Natural killer cell (primary cell): ENCODE measurements around the gene IL17REL. TPM values are rescaled to one million over a fixed set of nuclear protein-coding genes. Genes with fewer than 3 reads are reported as not detected.

ENCODE experiments used
- ATAC-seq, 3 donors: fragments of 150-1000 bp in 2 of 3; fragments of 200-7000 bp in 1 of 3; cut with Tn5 transposase; 1 replicate in 1 of 3; 2 replicates in 2 of 3; pipeline ENCODE4 v1.10.0; 2021; ENCODE audit warnings: mild to moderate bottlenecking in 2 of 3, moderate library complexity in 2 of 3
- DNase-seq, 2 donors: peaks; one replicate each; pipeline versions ENCODE4 v3.0.0 to v3.0.0-alpha.2; 2013 to 2021; ENCODE audit warnings: mixed read lengths in 1 of 2
- H3K27ac ChIP-seq: one replicate; pipeline ENCODE4 v1.5.1; 2013; ENCODE audit warnings: mild to moderate bottlenecking, low read length
- H3K27me3 ChIP-seq: one replicate; pipeline ENCODE4 v1.6.1; 2013; ENCODE audit warnings: low read length; ENCODE audit not compliant: control insufficient read depth, insufficient read depth
- H3K36me3 ChIP-seq: one replicate; pipeline ENCODE4 v1.6.1; 2013; ENCODE audit warnings: low read length; ENCODE audit not compliant: control insufficient read depth, insufficient read depth
- H3K4me1 ChIP-seq: one replicate; pipeline ENCODE4 v1.6.1; 2013; ENCODE audit warnings: low read length; ENCODE audit not compliant: control insufficient read depth, insufficient read depth
- H3K4me3 ChIP-seq: one replicate; pipeline ENCODE4 v1.5.1; 2013; ENCODE audit warnings: low read length
- H3K9me3 ChIP-seq: one replicate; pipeline ENCODE4 v1.6.1; 2013; ENCODE audit warnings: low read length; ENCODE audit not compliant: control insufficient read depth, insufficient read depth
- H3K27ac Mint-ChIP-seq, 2 donors: one replicate each; pipeline ENCODE4 v1.8.0; 2022; ENCODE audit warnings: mild to moderate bottlenecking in 2 of 2, mixed read lengths in 2 of 2, moderate library complexity in 1 of 2
- H3K27me3 Mint-ChIP-seq, 2 donors: one replicate each; pipeline ENCODE4 v1.8.0; 2022; ENCODE audit warnings: low read depth in 2 of 2, mixed read lengths in 2 of 2
- H3K36me3 Mint-ChIP-seq: one replicate; pipeline ENCODE4 v1.8.0; 2022; ENCODE audit warnings: mixed read lengths
- H3K4me1 Mint-ChIP-seq, 2 donors: one replicate each; pipeline ENCODE4 v1.8.0; 2022; ENCODE audit warnings: mixed read lengths in 2 of 2
- H3K4me3 Mint-ChIP-seq: one replicate; pipeline ENCODE4 v1.8.0; 2022; ENCODE audit warnings: mild to moderate bottlenecking, moderate library complexity, mixed read lengths
- H3K9me3 Mint-ChIP-seq, 2 donors: one replicate each; pipeline ENCODE4 v1.8.0; 2022; ENCODE audit warnings: mixed read lengths in 2 of 2
- CTCF ChIP-seq: fragments of 200-600 bp; IDR thresholded peaks from one replicate; pipeline ENCODE4 v1.8.0; 2022; ENCODE audit warnings: antibody characterized with exemption
- WGBS: methylation state at CpG from one replicate; pipeline ENCODE4 v1.1.7; 2013; ENCODE audit warnings: missing lambda C conversion rate; ENCODE audit not compliant: insufficient coverage; 5-methylcytosine and 5-hydroxymethylcytosine counted together
- intact Hi-C: fragments of 100-400 bp; cut with micrococcal nuclease; formaldehyde crosslinking; loops from one replicate; pipeline ENCODE4 v1.14.2; 2022
- total RNA-seq, 4 donors: library from RNA; stranded (reverse); fragments of 120-200 nt in 1 of 4; gene quantifications; one replicate each; pipeline versions ENCODE4 v1.2.3 to v1.2.4, GENCODE V29; 2013 to 2022

The IL17REL gene
- total RNA-seq, 3 donors from 2014 or later (not counting 1 experiment from before 2014, with no cell fraction given): not detected

GRCh38 chr22:50020606-50021005, 8.0 kb upstream of the IL17REL start:
- H3K9me3 Mint-ChIP-seq: no peaks in the 10 kb centered on the region
- no peak for ATAC-seq
- H3K4me3 Mint-ChIP-seq: no peak overlapping the region
- H3K27ac Mint-ChIP-seq: no peak overlapping the region
- H3K9me3 ChIP-seq: no peaks in the 10 kb centered on the region
- DNase-seq: no peak
- WGBS: 96% methylated on average over 15 of the region's 15 CpGs
- peaks cover 0 to 9% of the 10 kb centered on the region in 2 donors for H3K27me3 Mint-ChIP-seq
- H3K27me3 ChIP-seq: no peaks in the 10 kb centered on the region
- H3K4me1 Mint-ChIP-seq: peaks cover 13 to 24% of the 10 kb centered on the region in 2 donors
- H3K4me1 ChIP-seq: peaks cover 36% of the 10 kb centered on the region
- no peaks in the 10 kb centered on the region for H3K36me3 Mint-ChIP-seq
- no peak overlapping the region for H3K27ac ChIP-seq
- TF ChIP-seq CTCF: no peak
- H3K36me3 ChIP-seq: no peaks in the 10 kb centered on the region
- intact Hi-C loops: no loop called here
- no peak overlapping the region for H3K4me3 ChIP-seq

- H3K27ac Mint-ChIP-seq: peak overlapping the region in 1 of 2 donors; percentile 6
- H3K36me3 Mint-ChIP-seq: no peaks in the 10 kb centered on the region
- H3K36me3 ChIP-seq: no peaks in the 10 kb centered on the region
- H3K9me3 Mint-ChIP-seq: no peaks in the 10 kb centered on the region
- no peak overlapping the region for H3K4me3 ChIP-seq
- no peak overlapping the region for H3K27ac ChIP-seq
- H3K4me1 Mint-ChIP-seq: peaks cover 13 to 24% of the 10 kb centered on the region in 2 donors
- no peaks in the 10 kb centered on the region for H3K9me3 ChIP-seq
- H3K4me1 ChIP-seq: peaks cover 45% of the 10 kb centered on the region
- no peak overlapping the region for H3K4me3 Mint-ChIP-seq
- peaks cover 0 to 9% of the 10 kb centered on the region in 2 donors for H3K27me3 Mint-ChIP-seq
- peak in 2 of 3 donors; percentile 13 to 21 for ATAC-seq
- WGBS: 82% methylated on average over 3 of the region's 3 CpGs
- no peak for TF ChIP-seq CTCF
- intact Hi-C loops: no loop called here
- H3K27me3 ChIP-seq: peaks cover 2% of the 10 kb centered on the region
- no peak for DNase-seq
Observed at GRCh38 chr22:50019316-50019715, 6.8 kb upstream of the IL17REL start.

GRCh38 chr22:50018608-50019285, 6.2 kb upstream of the IL17REL start:
- 38% methylated on average over 11 of the region's 11 CpGs for WGBS
- Mint-ChIP-seq H3K4me3 (no peak overlapping the region), H3K4me1 (peaks cover 13 to 24% of the 10 kb centered on the region in 2 donors), H3K27ac (peak overlapping the region in 1 of 2 donors; percentile 6), H3K36me3 (no peaks in the 10 kb centered on the region), H3K27me3 (peaks cover 0 to 9% of the 10 kb centered on the region in 2 donors), H3K9me3 (no peaks in the 10 kb centered on the region)
- Histone ChIP-seq H3K4me3 (no peak overlapping the region), H3K27me3 (peaks cover 4% of the 10 kb centered on the region), H3K9me3 (no peaks in the 10 kb centered on the region), H3K27ac (no peak overlapping the region), H3K36me3 (no peaks in the 10 kb centered on the region), H3K4me1 (peaks cover 47% of the 10 kb centered on the region)
- TF ChIP-seq CTCF: no peak
- ATAC-seq: peak; percentile 54 to 68 (median 68)
- peak in 1 of 2 donors; percentile 75 for DNase-seq
- intact Hi-C loops: no loop called here
